ENCODE measurements around the gene PRKCE. TPM values are rescaled to one million over a fixed set of nuclear protein-coding genes. Genes with fewer than 3 reads are reported as not detected.

PRKCE gene
- total and polyA plus RNA-seq, 2 donors (not counting 3 experiments of a cell fraction or from before 2014, with no cell fraction given): 27.9 to 33.9 TPM

- peaks cover 22% of the 10 kb centered on the region for H3K4me1 ChIP-seq (ENCODE audit: control insufficient read depth, extremely low read depth, insufficient read depth, low read length)
- no peak overlapping the region for H2AFZ ChIP-seq (ENCODE audit: low read depth, low read length)
- no peaks in the 10 kb centered on the region for H3K9me1 ChIP-seq (replicated peaks; ENCODE audit: control insufficient read depth, extremely low read depth, insufficient read depth, low read length)
- H3K79me2 ChIP-seq (ENCODE audit: control insufficient read depth, insufficient read depth, low read length): no peaks in the 10 kb centered on the region
- POLR2A ChIA-PET: no interaction called here
- TF ChIP-seq GATA2 (IDR thresholded peaks at IDR 0.05; ENCODE audit: insufficient read depth, insufficient read length, low read depth, low read length): no peak
- no peak for TF ChIP-seq FOS (IDR thresholded peaks at IDR 0.05; ENCODE audit: borderline replicate concordance, insufficient read depth, low read length)
- TF ChIP-seq JUN (IDR thresholded peaks at IDR 0.05; ENCODE audit: borderline replicate concordance, insufficient read depth, insufficient read length, low read depth): no peak
- no peak for TF ChIP-seq POLR2A (IDR thresholded peaks at IDR 0.05; ENCODE audit: low read depth, low read length)
- no peak for TF ChIP-seq CTCF (IDR thresholded peaks at IDR 0.05; ENCODE audit: extremely low read depth in 1 of 2, insufficient read depth in 1 of 2, low read depth in 1 of 2, low read length in 2 of 2)
- no peak for TF ChIP-seq POLR2AphosphoS5 (IDR thresholded peaks at IDR 0.05; ENCODE audit: insufficient read depth, low read depth, low read length)
- TF ChIP-seq EZH2 (IDR thresholded peaks at IDR 0.05; ENCODE audit: borderline replicate concordance, low read depth, low read length, severe bottlenecking): no peak
- TF ChIP-seq MYC (IDR thresholded peaks at IDR 0.05; ENCODE audit: low read depth, low read length): no peak
- TF ChIP-seq MAX (IDR thresholded peaks at IDR 0.05; ENCODE audit: insufficient read depth, insufficient read length): no peak
- FAIRE-seq: no peak
- no peak overlapping the region for H3K9ac ChIP-seq (replicated peaks; ENCODE audit: extremely low read depth, insufficient read depth, low read length)
- H3K4me2 ChIP-seq (ENCODE audit: insufficient read depth, low read length): no peak overlapping the region
- no peaks in the 10 kb centered on the region for H3K36me3 ChIP-seq (ENCODE audit: control insufficient read depth in 2 of 2, extremely low read depth in 1 of 2, insufficient read depth in 2 of 2, low read length in 2 of 2)
- no peak for DNase-seq (ENCODE audit: low read depth, low spot score)
- BruUV-seq (replicated peaks): no TSS peak
- no peaks in the 10 kb centered on the region for H3K9me3 ChIP-seq (replicated peaks; ENCODE audit: control insufficient read depth, insufficient read depth, low read length)
- no peaks in the 10 kb centered on the region for H3K27me3 ChIP-seq (ENCODE audit: control insufficient read depth in 2 of 2, insufficient read depth in 2 of 2, low read length in 2 of 2)
- H3K4me3 ChIP-seq (replicated peaks in 1 of 3; ENCODE audit: insufficient read depth in 1 of 3, low read depth in 1 of 3, low read length in 3 of 3): no peak overlapping the region
- H3K27ac ChIP-seq (ENCODE audit: insufficient read depth, low read depth, low read length): no peak overlapping the region
- intact Hi-C loops (cut with micrococcal nuclease) (loop anchor here (5.0 kb wide), 1 partner anchor 42 kb away; no protein-coding TSS in a partner anchor), dilution Hi-C loops (cut with MboI; ENCODE audit: extremely low pct_ligation_motif_present, low sequenced_read_pairs) (no loop called here)
- CTCF ChIA-PET: interaction anchor here (1.3 kb wide), 1 partner anchor 12 kb away, joined by 3 read pairs; no protein-coding TSS in a partner anchor
- no peaks in the 10 kb centered on the region for H4K20me1 ChIP-seq (replicated peaks; ENCODE audit: control insufficient read depth, extremely low read depth, insufficient read depth, low read length)
Observed at GRCh38 chr2:45680351-45680967, 29.0 kb downstream of the PRKCE start.
